SIG-M5 (cell line): ENCODE measurements around the gene HS3ST2.
"Not testable (repeated sequence)": the region's sequence is repeated elsewhere in the genome, so short reads cannot be mapped to it uniquely, and the experiment has no call there.

Source experiments
- DNase-seq: peaks from one replicate; lab custom pipeline; 2025; lab: John Stamatoyannopoulos, UW

Gene HS3ST2

DNA sequence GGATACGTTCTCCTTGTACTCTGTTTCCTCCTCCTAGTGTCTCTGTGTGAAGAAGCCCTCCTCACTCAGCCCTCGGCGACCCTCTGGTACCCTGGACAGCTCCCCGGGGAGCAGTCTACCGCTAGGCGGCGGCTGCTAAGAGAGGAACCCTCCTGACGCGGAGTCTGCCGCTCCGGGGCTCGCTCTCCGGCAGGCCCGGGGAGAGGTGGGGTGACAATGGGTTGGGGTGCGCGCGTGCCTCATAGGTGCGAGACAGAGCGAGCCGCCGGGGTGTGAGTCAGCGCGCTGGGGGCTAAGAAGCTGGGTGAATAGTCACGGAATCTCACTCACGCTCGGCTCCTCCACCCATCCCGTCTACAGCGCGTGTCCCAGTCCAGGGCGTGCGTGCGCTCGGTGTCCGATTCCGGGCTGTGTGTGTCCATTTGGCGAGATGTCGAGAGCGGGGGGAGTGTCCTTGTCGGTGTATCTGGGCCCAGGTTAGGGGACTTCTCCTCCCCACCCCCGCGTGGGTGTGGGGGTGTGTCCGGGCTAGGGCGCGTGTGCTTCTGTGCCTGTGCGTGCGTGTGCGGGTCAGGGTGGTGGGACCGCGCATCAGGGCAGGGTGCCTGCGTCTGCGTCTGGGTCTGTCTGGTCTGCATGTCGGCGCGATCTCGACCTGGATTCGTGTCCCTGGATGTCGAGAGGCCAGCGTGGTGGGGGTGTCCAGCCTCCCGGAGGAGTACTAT is 577 bp upstream of the HS3ST2 start:
- DNase-seq: no peak

DNA sequence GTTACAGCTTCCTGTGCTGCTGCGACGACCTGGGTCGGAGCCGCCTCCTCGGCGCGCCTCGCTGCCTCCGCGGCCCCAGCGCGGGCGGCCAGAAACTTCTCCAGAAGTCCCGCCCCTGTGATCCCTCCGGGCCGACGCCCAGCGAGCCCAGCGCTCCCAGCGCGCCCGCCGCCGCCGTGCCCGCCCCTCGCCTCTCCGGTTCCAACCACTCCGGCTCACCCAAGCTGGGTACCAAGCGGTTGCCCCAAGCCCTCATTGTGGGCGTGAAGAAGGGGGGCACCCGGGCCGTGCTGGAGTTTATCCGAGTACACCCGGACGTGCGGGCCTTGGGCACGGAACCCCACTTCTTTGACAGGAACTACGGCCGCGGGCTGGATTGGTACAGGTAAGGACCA is 746 bp downstream of the HS3ST2 start:
- DNase-seq: no peak

DNA sequence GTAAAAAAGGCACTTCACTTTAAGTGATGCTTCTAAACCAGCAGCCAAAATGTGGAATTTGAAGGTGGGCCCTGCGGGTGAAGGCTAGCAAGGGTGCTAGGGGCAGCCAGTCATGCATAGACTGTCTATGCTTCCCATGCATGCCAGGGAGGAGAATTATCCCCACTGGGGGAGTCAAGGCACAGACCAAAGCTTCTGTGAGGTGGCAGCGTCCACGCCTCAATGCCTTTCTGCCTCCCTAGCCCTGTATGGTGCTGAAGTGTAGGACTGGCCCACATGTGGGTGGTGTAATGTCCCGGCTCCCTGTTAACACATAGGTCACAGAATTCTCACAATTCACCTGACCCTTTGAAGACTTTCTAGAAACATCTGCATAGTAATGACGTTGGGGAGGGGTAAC is 1.9 kb downstream of the HS3ST2 start:
- DNase-seq: no peak

DNA sequence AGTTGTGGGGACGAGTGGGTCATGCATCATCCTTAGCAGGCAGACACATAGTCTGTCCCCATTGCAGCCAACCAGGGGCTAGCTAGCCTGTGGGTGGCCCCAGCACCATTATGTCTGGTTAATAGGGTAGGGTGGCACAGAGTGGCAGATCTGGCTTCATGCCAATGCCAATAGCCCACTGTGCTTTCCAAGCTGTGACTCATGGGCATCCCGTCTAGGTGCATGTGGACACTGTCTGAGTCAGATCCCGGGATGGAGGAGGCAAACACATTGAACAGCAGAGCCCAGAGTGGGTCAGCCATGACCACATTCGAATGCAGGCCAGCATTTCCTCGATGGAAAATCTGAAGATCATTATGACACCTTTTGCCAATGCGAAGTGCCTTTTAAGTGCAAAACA is 2.5 kb downstream of the HS3ST2 start:
- no peak for DNase-seq

DNA sequence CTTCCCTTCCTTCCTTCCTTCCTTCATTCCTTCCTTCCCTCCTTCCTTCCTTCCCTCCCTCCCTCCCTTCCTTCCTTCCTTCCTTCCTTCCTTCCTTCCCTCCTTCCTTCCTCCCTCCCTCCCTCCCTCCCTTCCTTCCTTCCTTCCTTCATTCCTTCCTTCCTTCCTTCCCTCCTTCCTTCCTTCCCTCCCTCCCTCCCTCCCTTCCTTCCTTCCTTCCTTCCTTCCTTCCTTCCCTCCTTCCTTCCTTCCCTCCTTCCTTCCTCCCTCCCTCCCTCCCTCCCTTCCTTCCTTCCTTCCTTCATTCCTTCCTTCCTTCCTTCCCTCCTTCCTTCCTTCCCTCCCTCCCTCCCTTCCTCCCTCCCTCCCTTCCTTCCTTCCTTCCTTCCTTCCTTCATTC is 4.8 kb downstream of the HS3ST2 start:
- DNase-seq: not testable (repeated sequence)

DNA sequence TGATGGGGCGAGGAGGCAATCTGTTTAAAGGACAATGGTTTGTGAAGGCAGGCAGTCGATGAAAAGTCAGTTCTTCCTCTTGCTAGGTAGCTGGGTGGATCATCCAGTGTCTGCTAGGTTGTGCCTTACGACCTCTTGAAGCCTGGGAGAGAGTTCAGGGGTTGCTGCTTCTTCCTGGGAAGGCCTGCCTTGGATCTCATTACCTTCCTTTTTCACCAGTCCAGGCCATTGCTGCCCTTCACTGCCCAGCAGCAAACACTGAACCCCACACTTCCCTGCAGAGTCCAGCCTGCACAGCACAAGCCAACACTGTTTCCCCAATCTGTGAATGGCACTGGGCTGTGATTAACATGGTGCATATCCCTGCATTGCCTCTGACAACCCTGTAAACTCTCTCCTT is 24.7 kb downstream of the HS3ST2 start:
- DNase-seq: no peak

DNA sequence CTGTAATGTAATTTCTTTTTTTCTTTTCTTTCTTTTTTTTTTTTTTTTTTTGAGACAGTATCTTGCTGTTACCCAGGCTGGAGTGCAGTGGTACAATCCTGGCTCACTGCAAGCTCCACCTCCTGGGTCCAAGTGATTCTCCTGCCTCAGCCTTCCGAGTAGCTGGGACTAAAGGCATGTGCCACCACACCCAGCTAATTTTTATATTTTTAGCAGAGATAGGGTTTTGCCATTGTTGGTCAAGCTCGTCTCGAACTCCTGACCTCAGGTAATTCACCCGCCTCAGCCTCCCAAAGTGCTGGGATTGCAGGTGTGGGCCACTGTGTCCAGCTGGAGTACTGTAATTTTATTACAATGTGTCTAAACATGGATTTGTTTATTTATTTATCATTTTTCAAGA is 28.1 kb downstream of the HS3ST2 start:
- not testable (repeated sequence) for DNase-seq

DNA sequence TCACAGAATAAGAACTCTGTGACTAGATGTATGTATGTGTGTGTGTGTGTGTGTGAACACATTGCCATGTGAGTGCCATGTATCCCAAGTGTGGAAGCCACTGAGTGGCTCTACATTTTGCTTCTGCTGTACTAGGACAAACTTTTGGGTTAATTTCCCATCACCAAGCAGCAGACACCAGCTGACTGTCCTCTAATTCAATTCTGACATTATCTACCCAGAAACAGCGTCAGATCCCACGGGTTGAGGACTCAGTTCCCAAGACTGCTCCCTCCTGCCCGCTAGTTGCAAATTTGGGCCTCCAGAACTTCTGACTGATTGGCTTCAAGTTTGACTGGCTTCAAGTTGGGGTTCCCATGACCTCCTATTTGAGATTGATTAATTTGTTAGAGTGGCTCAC is 29.2 kb downstream of the HS3ST2 start:
- DNase-seq: no peak

DNA sequence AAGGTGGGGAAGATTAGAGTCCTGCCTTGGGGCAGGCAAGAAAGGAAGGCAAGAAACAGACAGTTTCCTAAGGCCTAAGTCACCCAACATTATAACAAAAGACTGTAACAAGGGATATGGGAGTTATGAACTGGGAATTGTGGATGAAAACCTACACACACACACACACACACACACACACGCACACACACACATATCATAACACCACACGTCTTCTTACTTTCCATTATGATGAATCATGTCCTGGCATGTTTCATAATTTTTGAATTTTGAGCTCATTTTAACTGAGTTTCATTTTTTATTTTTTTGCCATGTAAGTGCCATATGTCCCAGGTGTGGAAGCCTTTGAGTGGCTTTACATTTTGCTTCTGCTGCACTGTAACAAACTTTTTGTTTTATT is 29.9 kb downstream of the HS3ST2 start:
- DNase-seq: no peak

DNA sequence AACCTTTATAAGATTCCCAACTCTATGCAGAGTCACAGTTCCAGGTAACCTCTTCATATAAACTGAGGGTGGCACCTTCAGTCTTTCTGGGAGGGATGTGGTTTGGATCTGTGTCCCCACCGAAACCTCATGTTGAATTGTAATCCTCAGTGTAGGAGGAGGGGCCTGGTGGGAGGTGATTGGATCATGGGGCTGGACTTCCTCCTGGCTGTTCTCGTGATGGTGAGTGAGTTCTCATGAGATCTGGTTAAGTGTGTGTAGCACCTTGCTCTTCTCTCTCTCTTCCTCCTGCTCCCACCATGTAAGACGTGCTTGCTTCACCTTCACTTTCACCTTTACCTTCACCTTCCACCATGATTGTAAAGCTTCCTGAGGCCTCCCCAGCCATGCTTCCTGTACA is 30.5 kb downstream of the HS3ST2 start:
- DNase-seq: no peak

DNA sequence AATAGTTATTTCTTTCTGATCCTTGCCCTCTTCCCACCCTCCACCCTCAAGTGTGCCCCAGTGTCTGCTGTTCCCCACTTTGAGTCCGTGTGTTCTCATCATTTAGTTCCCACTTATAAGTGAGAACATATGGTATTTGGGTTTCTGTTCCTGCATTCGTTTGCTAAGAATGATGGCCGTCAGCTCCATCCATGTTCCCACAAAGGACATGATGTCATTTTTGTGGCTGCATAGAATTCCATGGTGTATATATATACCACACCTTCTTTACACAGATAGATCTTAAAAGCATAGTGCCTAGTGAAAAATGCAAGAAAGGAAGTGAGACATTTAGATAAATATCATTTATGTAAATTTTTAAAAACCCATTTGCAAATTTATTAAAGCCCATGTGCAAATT is 33.1 kb downstream of the HS3ST2 start:
- no peak for DNase-seq

DNA sequence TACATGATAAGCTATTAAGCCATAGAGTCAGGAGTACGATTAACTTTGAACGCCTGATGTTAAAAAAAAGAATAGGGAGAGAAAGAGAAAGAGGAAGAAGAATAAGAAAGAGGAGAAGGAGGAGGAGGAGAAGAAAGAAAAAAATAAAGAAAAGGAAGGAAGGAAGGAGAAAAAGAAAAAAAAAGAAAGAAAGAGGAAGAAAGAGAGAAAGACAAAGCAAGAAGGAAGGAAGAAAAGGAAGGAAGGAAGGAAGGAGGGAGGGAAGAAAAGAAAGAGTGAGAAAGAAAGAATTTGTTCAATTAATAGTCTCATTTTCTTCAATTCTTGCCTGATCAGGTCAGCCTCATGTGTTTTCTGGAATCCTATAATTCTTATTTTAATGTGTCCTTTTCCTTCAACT is 33.7 kb downstream of the HS3ST2 start:
- no peak for DNase-seq

DNA sequence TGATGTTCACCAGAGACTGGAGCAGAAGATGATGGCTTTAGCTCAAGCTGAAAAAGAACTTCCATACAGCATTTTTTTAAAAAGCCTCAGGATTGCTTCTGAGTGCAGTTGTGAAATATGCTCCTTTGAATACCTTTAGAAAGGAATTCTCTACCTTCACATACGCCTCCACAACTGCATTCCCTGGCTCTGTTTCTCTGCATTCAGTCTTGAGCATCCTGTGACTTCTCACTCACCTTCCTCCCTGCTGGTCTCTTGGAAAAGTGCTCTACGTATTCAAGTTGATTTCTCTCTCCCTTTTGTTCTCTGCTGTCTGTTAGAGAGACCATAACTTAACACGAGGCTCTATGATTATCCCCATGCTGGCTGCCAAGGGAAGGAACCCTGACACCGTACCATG is 34.5 kb downstream of the HS3ST2 start:
- no peak for DNase-seq

DNA sequence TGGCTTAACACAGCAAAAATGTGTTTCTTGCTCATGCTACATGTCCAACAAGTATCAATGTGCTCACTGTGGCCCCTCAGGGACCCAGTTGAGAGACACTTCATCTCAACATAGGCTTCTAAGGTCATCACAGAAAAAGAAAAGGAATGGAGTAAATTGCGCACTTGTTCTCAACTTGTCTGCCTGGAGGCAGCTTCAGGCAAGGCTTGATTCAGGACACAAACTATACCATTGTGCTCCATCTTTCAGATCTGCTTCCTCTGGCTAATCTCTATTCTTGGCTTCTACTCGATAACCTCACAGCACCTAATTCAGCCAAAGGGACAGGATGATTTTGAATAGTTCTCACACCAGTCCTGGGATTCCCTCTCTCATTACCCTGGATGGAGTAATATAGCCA is 35.6 kb downstream of the HS3ST2 start:
- DNase-seq: no peak

DNA sequence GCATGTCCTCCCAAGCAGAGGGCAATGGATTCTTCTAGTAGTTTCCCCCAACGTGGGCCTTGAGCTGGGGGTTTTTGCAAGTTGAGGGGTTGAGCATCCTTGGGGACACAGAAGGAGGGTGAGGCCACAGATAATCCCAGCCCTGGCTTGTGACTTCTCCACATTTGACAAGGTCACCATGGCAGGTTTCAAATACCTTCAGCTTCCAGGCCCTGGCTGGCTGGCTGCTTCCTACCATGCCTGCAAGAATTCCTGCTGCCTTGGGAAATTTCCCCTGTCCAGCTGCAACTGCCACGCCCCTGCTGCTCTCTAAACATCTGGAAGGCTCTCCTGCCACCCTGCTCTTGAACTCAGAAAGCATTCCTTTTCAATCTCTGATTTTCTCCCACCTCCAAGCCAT is 41.3 kb downstream of the HS3ST2 start:
- DNase-seq: no peak

DNA sequence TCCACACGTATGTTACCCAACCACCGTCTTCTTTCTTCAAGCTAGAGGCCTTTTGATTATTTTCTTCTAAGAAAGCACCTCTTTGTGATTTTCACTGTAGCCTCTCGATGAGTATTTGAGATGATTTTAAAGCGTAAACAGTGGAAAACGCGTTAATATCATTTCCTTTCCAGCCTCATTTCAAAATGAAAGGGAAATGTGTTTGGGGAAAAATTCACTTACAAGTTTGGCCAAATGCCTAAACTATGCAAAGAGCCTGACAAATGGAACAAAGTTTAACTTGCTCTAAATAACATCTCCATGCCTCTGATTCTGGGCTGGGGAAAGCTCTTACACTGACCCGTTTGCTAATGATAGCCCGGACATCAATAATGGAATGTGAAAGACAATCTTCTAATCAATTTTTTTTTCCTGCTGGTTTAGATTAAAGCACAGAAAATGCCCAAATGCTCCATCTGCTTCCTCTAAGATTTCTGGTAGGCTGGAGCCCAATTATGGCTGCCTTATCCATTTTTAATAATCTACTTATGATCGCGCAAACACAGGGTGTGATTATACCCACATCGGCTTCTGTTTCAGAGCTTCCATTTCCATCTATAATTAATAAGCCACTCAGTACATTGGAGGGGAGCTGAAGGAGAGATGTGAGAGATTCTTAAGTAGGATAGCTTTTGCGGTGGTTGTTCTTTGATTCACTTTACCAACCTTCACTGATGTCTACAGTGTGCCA is 43.5 kb downstream of the HS3ST2 start:
- DNase-seq: no peak

DNA sequence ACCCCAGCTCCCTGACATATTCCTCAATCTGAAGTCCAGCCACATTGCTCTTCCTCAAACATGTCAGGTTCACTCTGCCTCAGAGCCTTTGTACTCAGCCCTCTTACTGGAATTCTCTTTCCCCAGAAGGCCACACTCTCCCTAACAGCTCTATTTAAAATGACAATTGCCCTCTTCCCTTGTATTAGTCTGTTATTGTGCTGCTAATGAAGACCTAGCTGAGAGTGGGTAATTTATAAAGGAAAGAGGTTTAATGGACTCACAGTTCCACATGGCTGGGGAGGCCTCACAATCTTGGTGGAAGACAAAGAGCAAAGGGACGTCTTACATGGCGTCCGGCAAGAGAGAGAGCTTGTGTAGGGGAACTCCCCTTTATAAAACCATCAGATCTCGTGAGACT is 46.0 kb downstream of the HS3ST2 start:
- DNase-seq: no peak

DNA sequence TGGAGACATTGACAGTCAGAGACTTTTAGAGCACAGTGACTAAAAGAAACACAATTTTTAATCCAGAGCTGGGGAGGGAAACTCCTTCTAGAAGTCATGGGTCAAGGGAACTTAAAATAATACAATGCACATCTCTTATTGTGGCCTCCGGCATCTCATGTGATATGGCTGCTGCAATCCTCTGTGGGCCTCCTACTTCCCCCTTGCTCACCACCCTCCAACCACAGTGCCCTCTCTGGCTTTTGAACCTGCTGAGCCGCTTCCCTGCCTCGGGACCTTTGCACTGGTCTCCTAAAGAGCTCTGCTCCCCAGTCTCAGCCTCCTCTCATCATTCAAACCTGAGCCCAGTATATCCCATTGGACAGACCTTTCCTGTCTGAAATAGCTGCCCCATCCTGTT is 47.6 kb downstream of the HS3ST2 start:
- no peak for DNase-seq

DNA sequence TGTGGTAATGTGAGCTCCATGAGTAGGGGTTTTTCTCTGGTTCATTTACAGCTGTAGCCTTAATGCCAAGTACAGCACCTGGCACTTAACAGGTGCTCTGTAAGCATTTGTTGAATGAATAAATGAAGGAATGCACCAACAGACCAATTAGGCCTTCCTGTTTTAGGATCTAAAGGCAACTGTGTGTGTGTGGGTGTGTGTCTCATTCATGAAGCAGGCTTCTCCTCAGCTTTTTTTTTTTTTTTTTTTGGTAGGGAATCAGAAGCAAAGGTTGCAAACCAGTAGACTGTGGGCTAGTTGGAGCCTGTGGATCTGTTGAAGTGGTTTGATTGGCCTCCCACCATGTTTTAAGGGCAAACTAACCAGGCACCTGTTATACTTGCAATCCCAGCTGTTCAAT is 48.1 kb downstream of the HS3ST2 start:
- no peak for DNase-seq

DNA sequence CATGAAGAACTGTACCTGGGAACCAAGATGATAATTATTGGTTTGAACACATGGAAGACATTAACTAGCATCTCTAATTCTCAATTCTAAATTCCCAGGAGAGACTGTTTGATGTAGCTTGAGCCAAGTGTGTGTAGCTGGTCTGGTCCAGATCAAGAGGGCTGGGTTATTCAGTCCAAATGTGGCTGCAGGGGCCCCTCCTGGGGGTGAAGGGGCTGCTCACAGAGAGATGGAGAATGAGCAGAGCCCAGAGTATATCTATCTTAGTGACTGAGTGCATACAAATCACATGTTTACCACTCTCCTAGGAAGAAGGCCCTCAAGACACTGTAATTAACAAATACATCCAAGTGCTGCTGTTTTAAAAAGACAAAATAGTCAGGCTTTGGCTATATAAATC is 50.4 kb downstream of the HS3ST2 start:
- no peak for DNase-seq

DNA sequence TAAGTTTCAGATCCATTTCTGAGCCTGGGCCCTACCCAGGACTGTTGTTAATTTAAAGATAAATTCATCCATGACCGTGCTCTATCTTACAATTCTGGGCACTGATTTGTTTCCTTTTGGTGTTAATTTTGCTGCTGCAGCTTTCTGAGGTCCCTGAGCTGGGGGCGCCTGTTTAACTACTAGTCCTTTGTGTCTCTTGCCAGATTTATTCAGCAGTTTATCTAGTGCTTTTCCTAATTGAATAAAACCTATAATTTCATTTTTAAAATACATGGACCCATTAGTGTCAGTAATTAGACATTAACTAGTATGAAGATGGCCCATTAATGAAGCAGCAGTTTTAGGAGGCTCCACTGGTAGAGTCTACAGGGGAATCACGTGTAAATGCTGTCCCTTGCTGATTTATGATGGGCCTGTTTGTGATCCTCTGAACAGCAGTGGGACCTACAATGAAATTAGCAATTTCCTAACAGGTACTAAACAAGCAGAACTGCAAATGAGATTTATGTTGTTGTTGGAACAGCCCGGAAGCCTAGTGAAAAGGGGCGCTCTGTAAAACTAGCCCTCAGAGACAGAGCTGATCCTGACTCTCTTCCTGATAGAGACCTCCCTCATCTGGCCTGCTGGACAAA is 54.7 kb downstream of the HS3ST2 start:
- no peak for DNase-seq

DNA sequence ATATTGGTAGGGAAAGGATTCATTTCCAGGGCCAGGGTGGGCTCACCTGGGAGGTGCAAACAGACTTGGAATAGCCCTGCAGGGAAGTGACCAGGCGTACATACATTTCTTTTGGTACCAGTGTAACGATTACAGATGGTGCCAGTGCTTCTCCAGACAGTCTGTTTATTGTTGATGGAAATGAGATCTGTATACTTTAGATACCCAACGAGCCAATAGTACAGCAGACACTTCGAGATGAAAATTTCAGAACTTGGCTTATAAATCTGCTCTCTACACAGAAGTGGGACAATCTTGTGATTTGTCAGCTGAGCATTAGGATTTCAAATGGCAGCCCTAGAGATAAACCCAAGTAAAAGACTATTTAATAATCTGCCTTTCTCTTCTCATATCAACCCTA is 57.9 kb downstream of the HS3ST2 start:
- DNase-seq: no peak

DNA sequence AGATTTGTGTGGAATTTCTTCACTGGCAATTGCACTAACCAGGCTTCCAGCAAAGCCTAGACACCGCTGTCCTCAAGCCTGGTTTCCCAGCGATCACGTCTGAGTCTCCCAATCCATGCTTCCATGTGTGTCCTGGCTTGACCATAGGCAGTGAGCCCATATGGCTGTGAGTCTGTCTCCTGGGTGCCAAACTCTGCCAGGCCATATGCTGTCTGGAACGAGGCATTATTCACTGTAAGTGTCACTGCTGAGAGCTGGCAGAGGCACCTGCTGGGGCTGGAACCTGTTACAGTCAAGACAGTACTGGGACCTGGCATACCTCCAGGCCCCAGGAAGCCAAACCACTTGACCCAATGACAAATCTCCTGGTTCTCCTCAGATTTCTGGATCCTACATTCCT is 60.4 kb downstream of the HS3ST2 start:
- DNase-seq: no peak

DNA sequence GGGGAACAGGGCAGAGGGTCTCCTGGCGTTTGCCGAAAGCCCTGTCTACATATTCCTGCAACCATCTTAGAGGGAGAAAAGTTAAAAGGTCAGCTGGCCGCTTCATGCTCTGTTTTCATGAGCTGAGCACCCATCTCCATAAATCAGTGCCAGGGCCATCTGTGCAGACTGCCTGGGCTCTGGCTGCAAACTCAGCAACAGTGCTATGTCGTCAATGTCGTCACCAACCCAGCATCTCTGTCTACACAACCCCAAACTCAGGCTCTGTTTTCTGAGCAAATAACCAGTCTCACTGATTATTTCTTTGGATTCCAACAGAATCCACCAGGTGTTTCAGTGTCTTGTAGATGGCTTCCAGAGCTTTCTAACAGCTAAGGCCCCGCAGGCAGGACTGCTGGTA is 65.0 kb downstream of the HS3ST2 start:
- no peak for DNase-seq
